ENCODE data around the gene SLC50A1. TPM values are rescaled to one million over a fixed set of nuclear protein-coding genes. Genes with fewer than 3 reads are reported as not detected.

SLC50A1 gene
- total and polyA plus RNA-seq, 2 donors, result 25.7 to 54.5 TPM

- H3K27ac ChIP-seq (ENCODE audit: low read depth in 1 of 2, low read length in 1 of 2), result no peak overlapping the region
- DNase-seq (ENCODE audit: low read depth in 6 of 9, low spot score in 9 of 9), result no peak
Measured at GRCh38 chr1:155170101-155170785, 34.6 kb downstream of the SLC50A1 start.

DNA sequence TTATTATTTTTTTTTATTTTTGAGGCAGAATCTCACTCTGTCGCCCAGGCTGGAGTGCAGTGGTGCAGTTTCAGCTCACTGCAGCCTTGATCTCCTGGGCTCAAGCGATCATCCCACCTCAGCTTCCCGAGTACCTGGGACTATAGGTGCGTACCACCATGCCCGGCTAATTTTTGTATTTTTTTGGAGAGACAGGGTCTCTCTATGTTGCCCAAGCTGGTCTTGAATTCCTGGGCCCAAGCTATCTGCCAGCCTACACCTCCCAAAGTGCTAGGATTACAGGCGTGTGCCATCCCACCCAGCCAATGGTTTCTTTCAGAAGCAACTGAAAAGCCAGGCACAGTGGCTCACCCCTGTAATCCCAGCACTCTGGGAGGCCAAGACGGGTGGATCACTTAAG, 35.2 kb downstream of the SLC50A1 start:
- Histone ChIP-seq H3K4me1 (ENCODE audit: control insufficient read depth in 2 of 2, insufficient read depth in 2 of 2, low read length in 2 of 2) (peaks cover 23 to 55% of the 10 kb centered on the region in 2 donors), H3K27ac (ENCODE audit: low read depth in 1 of 2, low read length in 1 of 2) (no peak overlapping the region), H3K4me3 (ENCODE audit: low read length in 2 of 2) (no peak overlapping the region), H3K9me3 (ENCODE audit: control insufficient read depth in 2 of 2, insufficient read depth in 1 of 2, low read length in 1 of 2) (no peaks in the 10 kb centered on the region), H3K27me3 (ENCODE audit: control insufficient read depth in 2 of 2, insufficient read depth in 1 of 2, low read length in 1 of 2) (peaks cover 0 to 17% of the 10 kb centered on the region in 2 donors), H3K36me3 (ENCODE audit: control insufficient read depth in 2 of 2, insufficient read depth in 2 of 2, low read length in 1 of 2) (peaks cover 17 to 21% of the 10 kb centered on the region in 2 donors)
- 98% methylated on average over 7 of the region's 7 CpGs for WGBS
- DNase-seq (ENCODE audit: low read depth in 6 of 9, low spot score in 9 of 9), result no peak

More at GRCh38 chr1:155170101-155170785, 34.6 kb downstream of the SLC50A1 start:
- Histone ChIP-seq H3K36me3 (ENCODE audit: control insufficient read depth in 2 of 2, insufficient read depth in 2 of 2, low read length in 1 of 2) (peaks cover 17 to 21% of the 10 kb centered on the region in 2 donors), H3K27me3 (ENCODE audit: control insufficient read depth in 2 of 2, insufficient read depth in 1 of 2, low read length in 1 of 2) (peaks cover 0 to 17% of the 10 kb centered on the region in 2 donors), H3K4me3 (ENCODE audit: low read length in 2 of 2) (no peak overlapping the region), H3K9me3 (ENCODE audit: control insufficient read depth in 2 of 2, insufficient read depth in 1 of 2, low read length in 1 of 2) (no peaks in the 10 kb centered on the region), H3K4me1 (ENCODE audit: control insufficient read depth in 2 of 2, insufficient read depth in 2 of 2, low read length in 2 of 2) (peaks cover 23 to 50% of the 10 kb centered on the region in 2 donors)
- WGBS, result 93% methylated on average over 2 of the region's 2 CpGs

- peaks cover 0 to 8% of the 10 kb centered on the region in 2 donors for H3K27me3 ChIP-seq (ENCODE audit: control insufficient read depth in 2 of 2, insufficient read depth in 1 of 2, low read length in 1 of 2)
- H3K9me3 ChIP-seq (ENCODE audit: control insufficient read depth in 2 of 2, insufficient read depth in 1 of 2, low read length in 1 of 2), result peaks cover 0 to 2% of the 10 kb centered on the region in 2 donors
- peaks cover 21 to 24% of the 10 kb centered on the region in 2 donors for H3K36me3 ChIP-seq (ENCODE audit: control insufficient read depth in 2 of 2, insufficient read depth in 2 of 2, low read length in 1 of 2)
- WGBS, result 59% methylated on average over 8 of the region's 8 CpGs
- H3K27ac ChIP-seq (ENCODE audit: low read depth in 1 of 2, low read length in 1 of 2), result peak overlapping the region; percentile 62 to 90
- DNase-seq (ENCODE audit: low read depth in 6 of 9, low spot score in 9 of 9), result no peak
- H3K4me1 ChIP-seq (ENCODE audit: control insufficient read depth in 2 of 2, insufficient read depth in 2 of 2, low read length in 2 of 2), result peaks cover 26 to 55% of the 10 kb centered on the region in 2 donors
- H3K4me3 ChIP-seq (ENCODE audit: low read length in 2 of 2), result peak overlapping the region; percentile 74 to 78
Measured at GRCh38 chr1:155171836-155172731, 36.4 kb downstream of the SLC50A1 start.

- DNase-seq (ENCODE audit: low read depth in 6 of 9, low spot score in 9 of 9), result peak; percentile 85 to 97 (median 92)
- H3K9me3 ChIP-seq (ENCODE audit: control insufficient read depth in 2 of 2, insufficient read depth in 1 of 2, low read length in 1 of 2), result peaks cover 0 to 6% of the 10 kb centered on the region in 2 donors
- peaks cover 0 to 7% of the 10 kb centered on the region in 2 donors for H3K27me3 ChIP-seq (ENCODE audit: control insufficient read depth in 2 of 2, insufficient read depth in 1 of 2, low read length in 1 of 2)
- under 1% methylated on average over 57 of the region's 57 CpGs for WGBS
- H3K4me1 ChIP-seq (ENCODE audit: control insufficient read depth in 2 of 2, insufficient read depth in 2 of 2, low read length in 2 of 2), result peaks cover 22 to 48% of the 10 kb centered on the region in 2 donors
- H3K36me3 ChIP-seq (ENCODE audit: control insufficient read depth in 2 of 2, insufficient read depth in 2 of 2, low read length in 1 of 2), result peaks cover 29 to 33% of the 10 kb centered on the region in 2 donors
- H3K27ac ChIP-seq (ENCODE audit: low read depth in 1 of 2, low read length in 1 of 2), result peak within 1 kb of the TSS; percentile 62 to 90
- peak within 1 kb of the TSS; percentile 74 to 78 for H3K4me3 ChIP-seq (ENCODE audit: low read length in 2 of 2)
Measured at GRCh38 chr1:155172732-155173477, 37.3 kb downstream of the SLC50A1 start, which contains the start of gene KRTCAP2. Gene KRTCAP2, minus strand, starts transcription at chr1:155173304. Its CDS starts 80 bp downstream, at chr1:155173224.

DNA sequence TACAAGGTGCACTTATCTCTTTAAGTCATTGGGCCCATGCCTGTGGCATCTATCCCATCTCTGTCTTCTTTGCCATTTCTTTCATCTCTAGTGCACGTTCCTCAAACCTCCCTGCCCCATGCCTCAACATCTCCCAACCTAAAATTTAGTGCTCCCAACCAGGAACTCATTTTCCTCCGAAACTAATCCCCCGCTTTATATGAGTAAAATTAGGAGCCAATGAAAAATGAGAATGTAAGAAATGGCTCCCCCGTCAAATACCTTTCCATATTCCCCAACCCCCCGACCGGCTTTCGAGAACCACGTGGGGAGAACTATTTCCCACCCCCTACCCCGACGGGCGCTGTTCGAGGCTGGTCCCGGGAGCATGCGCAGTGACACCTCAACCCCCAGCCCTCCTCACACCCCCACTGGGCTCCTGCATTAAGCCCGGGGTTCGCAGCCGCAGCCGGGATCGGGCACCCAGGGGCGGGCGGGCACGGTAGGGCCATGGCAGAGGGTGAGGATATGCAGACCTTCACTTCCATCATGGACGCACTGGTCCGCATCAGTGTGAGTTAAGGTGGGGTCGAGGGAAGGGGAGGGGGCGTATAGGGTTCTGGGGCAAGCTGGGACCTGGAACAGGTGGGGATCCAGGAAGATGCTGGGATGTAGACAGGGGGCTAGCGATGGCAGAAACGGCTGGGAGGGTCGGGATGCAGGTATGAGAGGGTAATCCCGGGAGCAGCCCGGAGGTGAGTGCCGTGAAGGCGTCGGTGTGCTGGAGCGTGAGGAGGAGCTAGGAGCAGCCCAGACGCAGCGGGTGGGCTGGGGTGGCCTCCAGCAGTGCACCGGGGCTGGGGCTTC, 38.0 kb downstream of the SLC50A1 start, which contains the start of gene TRIM46:
TRIM46 (plus strand) TSS at position 372 of the 846 bp plus-strand sequence; CDS start at position 490, 118 bp downstream.
- H3K36me3 ChIP-seq (ENCODE audit: control insufficient read depth in 2 of 2, insufficient read depth in 2 of 2, low read length in 1 of 2), result peaks cover 34 to 35% of the 10 kb centered on the region in 2 donors
- H3K27ac ChIP-seq (ENCODE audit: low read depth in 1 of 2, low read length in 1 of 2), result peak within 1 kb of the TSS; percentile 62 to 90
- peak within 1 kb of the TSS; percentile 74 to 78 for H3K4me3 ChIP-seq (ENCODE audit: low read length in 2 of 2)
- peaks cover 0 to 7% of the 10 kb centered on the region in 2 donors for H3K27me3 ChIP-seq (ENCODE audit: control insufficient read depth in 2 of 2, insufficient read depth in 1 of 2, low read length in 1 of 2)
- WGBS, result 2% methylated on average over 38 of the region's 38 CpGs
- peak in 5 of 9 donors; percentile 33 to 73 (median 60) for DNase-seq (ENCODE audit: low read depth in 6 of 9, low spot score in 9 of 9)
- H3K4me1 ChIP-seq (ENCODE audit: control insufficient read depth in 2 of 2, insufficient read depth in 2 of 2, low read length in 2 of 2), result peaks cover 22 to 47% of the 10 kb centered on the region in 2 donors
- peaks cover 0 to 6% of the 10 kb centered on the region in 2 donors for H3K9me3 ChIP-seq (ENCODE audit: control insufficient read depth in 2 of 2, insufficient read depth in 1 of 2, low read length in 1 of 2)

GRCh38 chr1:155174324-155175280, 39.0 kb downstream of the SLC50A1 start:
- H3K27me3 ChIP-seq (ENCODE audit: control insufficient read depth in 2 of 2, insufficient read depth in 1 of 2, low read length in 1 of 2), result peaks cover 0 to 7% of the 10 kb centered on the region in 2 donors
- H3K27ac ChIP-seq (ENCODE audit: low read depth in 1 of 2, low read length in 1 of 2), result peak overlapping the region; percentile 32 to 47
- peaks cover 22 to 47% of the 10 kb centered on the region in 2 donors for H3K4me1 ChIP-seq (ENCODE audit: control insufficient read depth in 2 of 2, insufficient read depth in 2 of 2, low read length in 2 of 2)
- WGBS, result 14% methylated on average over 35 of the region's 35 CpGs
- H3K36me3 ChIP-seq (ENCODE audit: control insufficient read depth in 2 of 2, insufficient read depth in 2 of 2, low read length in 1 of 2), result peaks cover 33 to 34% of the 10 kb centered on the region in 2 donors
- peak overlapping the region; percentile 74 to 78 for H3K4me3 ChIP-seq (ENCODE audit: low read length in 2 of 2)
- DNase-seq (ENCODE audit: low read depth in 6 of 9, low spot score in 9 of 9), result peak in 6 of 9 donors; percentile 42 to 78 (median 62)
- H3K9me3 ChIP-seq (ENCODE audit: control insufficient read depth in 2 of 2, insufficient read depth in 1 of 2, low read length in 1 of 2), result peaks cover 0 to 6% of the 10 kb centered on the region in 2 donors

DNA sequence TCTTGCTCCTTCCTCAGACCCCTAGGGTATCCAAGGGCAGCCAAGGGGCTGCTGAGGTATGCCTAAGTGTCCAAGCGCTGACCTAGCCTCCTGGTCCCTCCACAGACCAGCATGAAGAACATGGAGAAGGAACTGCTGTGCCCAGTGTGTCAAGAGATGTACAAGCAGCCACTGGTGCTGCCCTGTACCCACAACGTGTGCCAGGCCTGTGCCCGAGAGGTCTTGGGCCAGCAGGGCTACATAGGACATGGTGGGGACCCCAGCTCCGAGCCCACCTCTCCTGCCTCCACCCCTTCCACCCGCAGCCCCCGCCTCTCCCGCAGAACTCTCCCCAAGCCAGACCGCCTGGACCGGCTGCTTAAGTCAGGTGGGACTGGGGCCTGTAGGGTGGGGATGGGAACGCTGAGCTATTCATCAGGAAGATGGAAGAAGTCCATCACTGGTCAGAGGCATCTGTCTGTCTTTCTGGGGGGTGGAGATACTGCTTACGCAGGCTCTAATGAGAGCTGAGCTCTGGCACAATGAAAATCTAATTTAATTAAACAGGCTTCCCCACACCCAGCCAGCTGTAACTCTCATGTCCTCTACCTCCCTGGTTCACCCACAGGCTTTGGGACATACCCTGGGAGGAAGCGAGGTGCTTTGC, 39.8 kb downstream of the SLC50A1 start:
- Histone ChIP-seq H3K36me3 (ENCODE audit: control insufficient read depth in 2 of 2, insufficient read depth in 2 of 2, low read length in 1 of 2) (peaks cover 30 to 34% of the 10 kb centered on the region in 2 donors), H3K9me3 (ENCODE audit: control insufficient read depth in 2 of 2, insufficient read depth in 1 of 2, low read length in 1 of 2) (peaks cover 0 to 6% of the 10 kb centered on the region in 2 donors), H3K4me3 (ENCODE audit: low read length in 2 of 2) (no peak overlapping the region), H3K4me1 (ENCODE audit: control insufficient read depth in 2 of 2, insufficient read depth in 2 of 2, low read length in 2 of 2) (peaks cover 22 to 47% of the 10 kb centered on the region in 2 donors), H3K27ac (ENCODE audit: low read depth in 1 of 2, low read length in 1 of 2) (peak overlapping the region in 1 of 2 donors; percentile 17), H3K27me3 (ENCODE audit: control insufficient read depth in 2 of 2, insufficient read depth in 1 of 2, low read length in 1 of 2) (peaks cover 0 to 7% of the 10 kb centered on the region in 2 donors)
- no peak for DNase-seq (ENCODE audit: low read depth in 6 of 9, low spot score in 9 of 9)
- WGBS, result 95% methylated on average over 12 of the region's 12 CpGs

All from thymus (tissue), 11 donors.